BLaER1 (cell line): Measurements from ENCODE around the gene HIP1R.
"Not testable (repeated sequence)": the region's sequence is repeated elsewhere in the genome, so short reads cannot be mapped to it uniquely, and the experiment has no call there.

Experiments used
- H3K27ac ChIP-seq: shearing (Covaris generic); formaldehyde crosslinking; 2 replicates; pipeline ENCODE4 v1.8.1; 2022
- H3K27me3 ChIP-seq: shearing (Covaris generic); formaldehyde crosslinking; 2 replicates; pipeline ENCODE4 v1.8.1; 2022
- H3K36me3 ChIP-seq: shearing (Covaris generic); formaldehyde crosslinking; 2 replicates; pipeline ENCODE4 v1.8.1; 2022
- H3K4me1 ChIP-seq: shearing (Covaris generic); formaldehyde crosslinking; 2 replicates; pipeline ENCODE4 v1.8.1; 2022
- H3K4me2 ChIP-seq: shearing (Covaris generic); formaldehyde crosslinking; 2 replicates; pipeline ENCODE4 v1.8.1; 2022
- H3K4me3 ChIP-seq: shearing (Covaris generic); formaldehyde crosslinking; 2 replicates; pipeline ENCODE4 v1.8.1; 2022
- H3K9ac ChIP-seq: shearing (Covaris generic); formaldehyde crosslinking; 2 replicates; pipeline ENCODE4 v1.8.1; 2022
- H3K9me3 ChIP-seq: shearing (Covaris generic); formaldehyde crosslinking; 2 replicates; pipeline ENCODE4 v1.8.1; 2022
- H4K20me1 ChIP-seq: shearing (Covaris generic); formaldehyde crosslinking; 2 replicates; pipeline ENCODE4 v1.8.1; 2022
- Cebpa-rat ChIP-seq: shearing (Covaris generic); IDR thresholded peaks from 2 replicates; pipeline ENCODE4 v1.8.1; 2022

Gene HIP1R

GRCh38 chr12:122889761-122890520 lies 54.7 kb downstream of the HIP1R start:
- Histone ChIP-seq H3K9ac (peak overlapping the region; percentile 27; the same call in 1 of the 2 replicates), H3K9me3 (no peaks in the 10 kb centered on the region), H3K4me2 (peak overlapping the region; percentile 96), H3K4me1 (peaks cover 99% of the 10 kb centered on the region), H3K27ac (peak overlapping the region; percentile 71; the same call in 1 of the 2 replicates), H4K20me1 (peaks cover 79% of the 10 kb centered on the region), H3K36me3 (0 out of 2 replicates have a peak, but pooled peaks cover 9% of the 10 kb centered on the region), H3K27me3 (no peaks in the 10 kb centered on the region), H3K4me3 (no peak overlapping the region)
- no peak for TF ChIP-seq Cebpa-rat

- no peaks in the 10 kb centered on the region for H3K27me3 ChIP-seq
- H3K9me3 ChIP-seq: no peaks in the 10 kb centered on the region
- no peak overlapping the region for H3K27ac ChIP-seq
- H3K4me2 ChIP-seq: peak overlapping the region; percentile 96
- H3K4me1 ChIP-seq: peaks cover 90% of the 10 kb centered on the region
- peaks cover 74% of the 10 kb centered on the region for H4K20me1 ChIP-seq
- peak overlapping the region; percentile 18; the same call in 1 of the 2 replicates for H3K9ac ChIP-seq
- no peak for TF ChIP-seq Cebpa-rat
- 0 out of 2 replicates have a peak, but pooled peaks cover 9% of the 10 kb centered on the region for H3K36me3 ChIP-seq
- no peak overlapping the region for H3K4me3 ChIP-seq
Observed at GRCh38 chr12:122891661-122892525, 56.6 kb downstream of the HIP1R start.

GRCh38 chr12:122892724-122893123 lies 57.5 kb downstream of the HIP1R start:
- Histone ChIP-seq H4K20me1 (peaks cover 65% of the 10 kb centered on the region), H3K4me1 (peaks cover 90% of the 10 kb centered on the region)
- not testable (repeated sequence) for H3K27ac ChIP-seq

GRCh38 chr12:122893208-122894153 lies 58.2 kb downstream of the HIP1R start:
- peak overlapping the region; percentile 91 for H3K4me3 ChIP-seq
- H3K4me1 ChIP-seq: peaks cover 90% of the 10 kb centered on the region
- no peak for TF ChIP-seq Cebpa-rat
- no peaks in the 10 kb centered on the region for H3K27me3 ChIP-seq
- 0 out of 2 replicates have a peak, but pooled peaks cover 9% of the 10 kb centered on the region for H3K36me3 ChIP-seq
- peaks cover 58% of the 10 kb centered on the region for H4K20me1 ChIP-seq
- H3K4me2 ChIP-seq: peak overlapping the region; percentile 96
- peak overlapping the region; percentile 97; the same call in 1 of the 2 replicates for H3K9ac ChIP-seq
- H3K9me3 ChIP-seq: no peaks in the 10 kb centered on the region
- 0 out of 2 replicates have a peak overlapping the region, but pooled peaks have one; percentile 95 for H3K27ac ChIP-seq

More at GRCh38 chr12:122892724-122893123, 57.5 kb downstream of the HIP1R start:
- H3K4me2 ChIP-seq: peak overlapping the region; percentile 96
- not testable (repeated sequence) for H3K27me3 ChIP-seq, H3K9ac ChIP-seq, H3K9me3 ChIP-seq, H3K36me3 ChIP-seq, H3K4me3 ChIP-seq

GRCh38 chr12:122894193-122895121 lies 59.2 kb downstream of the HIP1R start:
- H3K4me1 ChIP-seq: peaks cover 90% of the 10 kb centered on the region
- peak overlapping the region; percentile 95 for H3K27ac ChIP-seq
- TF ChIP-seq Cebpa-rat: no peak
- 0 out of 2 replicates have a peak, but pooled peaks cover 9% of the 10 kb centered on the region for H3K36me3 ChIP-seq
- H4K20me1 ChIP-seq: peaks cover 51% of the 10 kb centered on the region
- H3K27me3 ChIP-seq: no peaks in the 10 kb centered on the region
- H3K9ac ChIP-seq: peak overlapping the region; percentile 97
- peak overlapping the region; percentile 96 for H3K4me2 ChIP-seq
- H3K4me3 ChIP-seq: peak overlapping the region; percentile 91
- H3K9me3 ChIP-seq: no peaks in the 10 kb centered on the region

- H3K9ac ChIP-seq: peak overlapping the region; percentile 97
- no peaks in the 10 kb centered on the region for H3K27me3 ChIP-seq
- no peak for TF ChIP-seq Cebpa-rat
- H3K36me3 ChIP-seq: 0 out of 2 replicates have a peak, but pooled peaks cover 9% of the 10 kb centered on the region
- H3K4me2 ChIP-seq: peak overlapping the region; percentile 96
- no peaks in the 10 kb centered on the region for H3K9me3 ChIP-seq
- peak overlapping the region; percentile 95 for H3K27ac ChIP-seq
- peaks cover 44% of the 10 kb centered on the region for H4K20me1 ChIP-seq
- peaks cover 90% of the 10 kb centered on the region for H3K4me1 ChIP-seq
- peak overlapping the region; percentile 91 for H3K4me3 ChIP-seq
Observed at GRCh38 chr12:122895320-122895703, 60.1 kb downstream of the HIP1R start.

GRCh38 chr12:122895704-122896636 lies 60.7 kb downstream of the HIP1R start, which contains the start of gene VPS37B:
VPS37B (minus strand) TSS chr12:122896124; CDS start chr12:122896062, 62 bp downstream.
- H3K9ac ChIP-seq: peak within 1 kb of the TSS; percentile 97

More at GRCh38 chr12:122895704-122896636, 60.7 kb downstream of the HIP1R start, which contains the start of gene VPS37B:
- Histone ChIP-seq H3K27me3 (no peaks in the 10 kb centered on the region), H3K36me3 (0 out of 2 replicates have a peak, but pooled peaks cover 9% of the 10 kb centered on the region), H3K4me2 (peak within 1 kb of the TSS; percentile 96), H3K9me3 (no peaks in the 10 kb centered on the region), H3K27ac (peak within 1 kb of the TSS; percentile 95), H3K4me1 (peaks cover 90% of the 10 kb centered on the region), H4K20me1 (peaks cover 37% of the 10 kb centered on the region), H3K4me3 (peak within 1 kb of the TSS; percentile 91)
- TF ChIP-seq Cebpa-rat: no peak
